Endothelial cell of umbilical vein (primary cell): ENCODE data around the gene TBCC. TPM values are rescaled to one million over a fixed set of nuclear protein-coding genes. Genes with fewer than 3 reads are reported as not detected.

Source experiments
- BruUV-seq: library from RNA; stranded (reverse); fragments of 400-500 nt; replicated peaks from 2 replicates; lab custom pipeline; 2021; lab: Mats Ljungman, UMichigan
- CTCF ChIA-PET: fragments of 300-600, 350-600 bp; sonication (Branson Sonifier 250); formaldehyde crosslinking; loops from one replicate; lab custom pipeline; 2021; ENCODE audit warnings: antibody characterized with exemption, inconsistent platforms; lab: Charles Lee
- POLR2A ChIA-PET: fragments of 300-600, 350-600 bp; sonication (Branson Sonifier 250); formaldehyde crosslinking; loops from one replicate; lab custom pipeline; 2021; ENCODE audit warnings: antibody characterized with exemption, inconsistent platforms; lab: Charles Lee
- DNase-seq: peaks from one replicate; pipeline ENCODE4 v3.0.0-alpha.2; 2011; ENCODE audit warnings: low read depth, low spot score
- FAIRE-seq: peaks from 2 replicates; lab custom pipeline; 2011; peaks lifted over from hg19 to GRCh38; lab: Jason Lieb, UNC
- H2AFZ ChIP-seq: 2 replicates; pipeline ENCODE4 v1.6.0; 2012; ENCODE audit warnings: low read depth, low read length, control low read depth, inconsistent platforms
- H3K27ac ChIP-seq: 2 replicates; pipeline ENCODE4 v1.5.1; 2011; ENCODE audit warnings: low read depth, mild to moderate bottlenecking, control low read depth, low read length, moderate library complexity; ENCODE audit not compliant: insufficient read depth
- H3K27me3 ChIP-seq, 2 experiments: 2 replicates each; pipeline versions ENCODE4 v1.6.0 to v1.6.1; 2011; ENCODE audit warnings: low read length in 2 of 2, mixed read lengths in 1 of 2; ENCODE audit not compliant: control insufficient read depth in 2 of 2, insufficient read depth in 2 of 2
- H3K36me3 ChIP-seq, 2 experiments: 2 replicates in 1 of 2; 3 replicates in 1 of 2; pipeline ENCODE4 v1.5.1; 2011; ENCODE audit warnings: low read length in 2 of 2, mild to moderate bottlenecking in 1 of 2, moderate library complexity in 1 of 2; ENCODE audit not compliant: control insufficient read depth in 2 of 2, insufficient read depth in 2 of 2; ENCODE audit errors: extremely low read depth in 1 of 2
- H3K4me1 ChIP-seq: 3 replicates; pipeline ENCODE4 v1.5.1; 2011; ENCODE audit warnings: mild to moderate bottlenecking, low read length; ENCODE audit not compliant: control insufficient read depth, insufficient read depth; ENCODE audit errors: extremely low read depth
- H3K4me2 ChIP-seq: 2 replicates; pipeline ENCODE4 v1.6.1; 2011; ENCODE audit warnings: low read length, control low read depth, mixed read lengths; ENCODE audit not compliant: insufficient read depth
- H3K4me3 ChIP-seq, 3 experiments: fragments of 200-600 bp in 1 of 3; sonication (generic), shearing (Covaris generic) in 1 of 3; replicated peaks in 1 of 3; 2 replicates each; pipeline ENCODE4 v1.5.1; 2011 to 2016; ENCODE audit warnings: control low read depth in 3 of 3, low read length in 3 of 3, mild to moderate bottlenecking in 2 of 3, inconsistent platforms in 1 of 3, low read depth in 1 of 3, moderate library complexity in 1 of 3; ENCODE audit not compliant: insufficient read depth in 1 of 3
- H3K79me2 ChIP-seq: 2 replicates; pipeline ENCODE4 v1.6.0; 2012; ENCODE audit warnings: low read length, inconsistent platforms; ENCODE audit not compliant: control insufficient read depth, insufficient read depth
- H3K9ac ChIP-seq: replicated peaks from 2 replicates; pipeline ENCODE3; 2011; ENCODE audit warnings: low read length, control low read depth; ENCODE audit not compliant: insufficient read depth; ENCODE audit errors: extremely low read depth
- H3K9me1 ChIP-seq: replicated peaks from 3 replicates; pipeline ENCODE4 v1.6.0; 2011; ENCODE audit warnings: mild to moderate bottlenecking, low read length; ENCODE audit not compliant: control insufficient read depth, insufficient read depth; ENCODE audit errors: extremely low read depth
- H3K9me3 ChIP-seq: replicated peaks from 2 replicates; pipeline ENCODE4 v1.5.1; 2012; ENCODE audit warnings: low read length, inconsistent platforms; ENCODE audit not compliant: control insufficient read depth, insufficient read depth
- H4K20me1 ChIP-seq: replicated peaks from 2 replicates; pipeline ENCODE3; 2011; ENCODE audit warnings: mild to moderate bottlenecking, low read length; ENCODE audit not compliant: control insufficient read depth, insufficient read depth; ENCODE audit errors: extremely low read depth
- CTCF ChIP-seq, 2 donors: IDR thresholded peaks; 1 replicate in 1 of 2; 2 replicates in 1 of 2; pipeline ENCODE4 v1.5.1; 2011; ENCODE audit warnings: low read length in 2 of 2, mild to moderate bottlenecking in 2 of 2, moderate library complexity in 2 of 2, control low read depth in 1 of 2, inconsistent platforms in 1 of 2, low read depth in 1 of 2; ENCODE audit not compliant: insufficient read depth in 1 of 2; ENCODE audit errors: extremely low read depth in 1 of 2
- EZH2 ChIP-seq: IDR thresholded peaks from 2 replicates; pipeline ENCODE4 v1.6.1; 2012; ENCODE audit warnings: borderline replicate concordance, low read depth, mild to moderate bottlenecking, moderate library complexity, low read length, inconsistent platforms; ENCODE audit not compliant: severe bottlenecking
- FOS ChIP-seq: IDR thresholded peaks from 2 replicates; pipeline ENCODE4 v1.6.1; 2011; ENCODE audit warnings: mild to moderate bottlenecking, low read length, moderate library complexity, borderline replicate concordance; ENCODE audit not compliant: insufficient read depth
- GATA2 ChIP-seq: IDR thresholded peaks from 2 replicates; pipeline ENCODE4 v1.7.0; 2011; ENCODE audit warnings: low read depth, mild to moderate bottlenecking, moderate library complexity, mixed read lengths, low read length; ENCODE audit not compliant: insufficient read length, insufficient read depth
- JUN ChIP-seq: IDR thresholded peaks from 2 replicates; pipeline ENCODE4 v1.6.1; 2011; ENCODE audit warnings: borderline replicate concordance, low read depth; ENCODE audit not compliant: insufficient read length, insufficient read depth
- MAX ChIP-seq: IDR thresholded peaks from 2 replicates; pipeline ENCODE4 v1.6.1; 2011; ENCODE audit not compliant: insufficient read depth, insufficient read length
- MYC ChIP-seq: IDR thresholded peaks from one replicate; pipeline ENCODE4 v1.6.1; 2011; ENCODE audit warnings: mild to moderate bottlenecking, low read depth, low read length
- POLR2A ChIP-seq: IDR thresholded peaks from 2 replicates; pipeline ENCODE4 v1.6.1; 2012; ENCODE audit warnings: low read depth, mild to moderate bottlenecking, control low read depth, low read length
- POLR2AphosphoS5 ChIP-seq: IDR thresholded peaks from 2 replicates; pipeline ENCODE4 v1.6.1; 2012; ENCODE audit warnings: low read depth, mild to moderate bottlenecking, control low read depth, low read length, moderate library complexity; ENCODE audit not compliant: insufficient read depth
- dilution Hi-C: fragments of 300-500 bp; cut with MboI; formaldehyde crosslinking; loops from one replicate; pipeline ENCODE4 v1.15.0; 2019; ENCODE audit warnings: low sequenced_read_pairs; ENCODE audit not compliant: extremely low pct_ligation_motif_present
- intact Hi-C: fragments of 100-400 bp; cut with micrococcal nuclease; formaldehyde crosslinking; loops from one replicate; pipeline ENCODE4 v1.10.0; 2022
- polyA plus RNA-seq, 4 experiments: library from polyadenylated mRNA; depleted of rRNA in 3 of 4; stranded (reverse) in 3 of 4; unstranded in 1 of 4; fragments of >200 nt; gene quantifications; 2 replicates each; pipeline versions ENCODE4 v1.2.1 to v1.2.3, GENCODE V29; 2011 to 2012; ENCODE audit warnings: missing spikeins in 1 of 4
- total RNA-seq: library from RNA; stranded (reverse); gene quantifications from 2 replicates; pipeline ENCODE4 v1.2.3, GENCODE V29; 2021

Gene TBCC
- total and polyA plus RNA-seq, 2 donors (not counting 3 experiments of a cell fraction or from before 2014, with no cell fraction given), result 15.9 to 19.1 TPM

- H3K36me3 ChIP-seq, result no peaks in the 10 kb centered on the region
- ChIA-PET POLR2A (no interaction called here), CTCF (no interaction called here)
- no peak for FAIRE-seq
- dilution Hi-C loops, result no loop called here
- no peaks in the 10 kb centered on the region for H3K27me3 ChIP-seq
- H3K9me3 ChIP-seq, result no peaks in the 10 kb centered on the region
- TF ChIP-seq MAX (no peak), EZH2 (no peak), GATA2 (no peak), POLR2AphosphoS5 (no peak), CTCF (IDR thresholded peaks at IDR 0.05; ENCODE audit: extremely low read depth in 1 of 2, insufficient read depth in 1 of 2, low read depth in 1 of 2, low read length in 2 of 2) (no peak), POLR2A (no peak), MYC (no peak), JUN (no peak), FOS (no peak)
- no peaks in the 10 kb centered on the region for H4K20me1 ChIP-seq
- H3K79me2 ChIP-seq, result no peaks in the 10 kb centered on the region
- H3K27ac ChIP-seq, result no peak overlapping the region
- no peak for DNase-seq
- H3K4me1 ChIP-seq, result no peaks in the 10 kb centered on the region
- intact Hi-C loops, result no loop called here
- no TSS peak for BruUV-seq
- H2AFZ ChIP-seq, result no peak overlapping the region
- H3K9ac ChIP-seq, result no peak overlapping the region
- no peak overlapping the region for H3K4me3 ChIP-seq
- H3K9me1 ChIP-seq, result no peaks in the 10 kb centered on the region
- H3K4me2 ChIP-seq, result no peak overlapping the region
These were observed 47.7 kb downstream of the TBCC start for GRCh38 chr6:42698217-42698616.
